Activated CD4-positive, CD25-positive, alpha-beta regulatory T cell treated with anti-CD3 and anti-CD28 coated beads, Interleukin-2, amount 50 U/mL, for 16 hours (primary cell): ENCODE results near the gene GSTP1.
"Not testable (repeated sequence)": the region's sequence is repeated elsewhere in the genome, so short reads cannot be mapped to it uniquely, and the experiment has no call there.

ENCODE experiments used
- DNase-seq: peaks from one replicate; pipeline ENCODE4 v3.0.0-alpha.2; 2020; ENCODE audit warnings: low read depth, low spot score

Gene GSTP1

DNA sequence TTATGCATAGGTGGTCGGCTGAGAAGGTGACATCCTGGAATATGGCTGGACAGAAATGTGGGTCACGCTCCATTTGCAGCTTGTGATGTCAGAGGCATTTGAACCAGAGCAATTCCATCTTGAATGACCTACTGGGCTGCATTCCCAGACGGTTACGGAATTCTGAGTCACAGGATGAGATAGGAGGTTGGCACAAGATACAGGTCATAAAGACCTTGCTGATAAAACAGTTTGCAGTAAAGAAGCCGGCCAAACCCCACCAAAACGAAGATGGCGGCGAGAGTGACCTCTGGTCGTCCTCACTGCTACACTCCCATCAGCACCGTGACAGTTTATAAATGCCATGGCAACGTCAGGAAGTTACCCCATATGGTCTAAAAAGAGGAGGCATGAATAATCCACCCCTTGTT, 19.9 kb upstream of the GSTP1 start:
- not testable (repeated sequence) for DNase-seq

DNA sequence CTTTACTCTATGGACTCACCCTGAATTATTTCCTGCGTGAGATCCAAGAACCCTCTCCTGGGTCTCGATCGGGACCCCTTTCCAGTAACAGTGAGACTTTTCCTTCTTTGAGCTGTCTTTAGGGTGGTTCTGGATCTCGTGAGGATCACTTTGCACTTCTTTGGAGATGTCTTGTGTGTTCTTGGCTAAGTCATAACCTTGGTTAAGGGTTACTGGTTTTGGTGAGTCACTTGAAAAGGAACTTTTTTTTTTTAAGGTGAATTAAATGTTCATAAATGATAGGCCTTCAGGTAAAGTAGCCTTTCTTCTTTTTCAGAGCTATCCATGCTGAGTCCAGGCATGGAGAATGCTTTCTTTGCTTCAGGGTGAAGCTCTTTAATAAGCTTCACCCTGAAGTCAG, 19.4 kb upstream of the GSTP1 start:
- no peak for DNase-seq

DNA sequence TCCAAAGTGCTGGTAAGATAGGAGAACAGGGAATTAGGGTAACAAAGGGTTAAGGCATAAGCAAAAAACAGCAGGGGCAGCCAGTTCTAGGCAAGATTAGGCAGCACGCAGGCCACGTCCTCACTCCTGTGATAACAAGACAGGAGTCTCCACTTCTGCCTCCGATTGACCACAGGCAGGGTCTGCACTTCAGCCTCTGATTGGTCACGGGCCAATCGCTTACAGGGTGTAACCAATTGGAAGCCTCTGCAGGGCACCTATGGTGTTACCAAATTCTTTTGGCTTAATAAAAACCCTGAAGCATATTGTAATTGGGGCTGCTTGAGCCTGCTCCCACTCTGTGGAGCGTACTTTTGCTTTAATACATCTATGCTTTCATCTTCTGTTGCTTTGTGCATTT, 12.2 kb upstream of the GSTP1 start:
- no peak for DNase-seq

DNA sequence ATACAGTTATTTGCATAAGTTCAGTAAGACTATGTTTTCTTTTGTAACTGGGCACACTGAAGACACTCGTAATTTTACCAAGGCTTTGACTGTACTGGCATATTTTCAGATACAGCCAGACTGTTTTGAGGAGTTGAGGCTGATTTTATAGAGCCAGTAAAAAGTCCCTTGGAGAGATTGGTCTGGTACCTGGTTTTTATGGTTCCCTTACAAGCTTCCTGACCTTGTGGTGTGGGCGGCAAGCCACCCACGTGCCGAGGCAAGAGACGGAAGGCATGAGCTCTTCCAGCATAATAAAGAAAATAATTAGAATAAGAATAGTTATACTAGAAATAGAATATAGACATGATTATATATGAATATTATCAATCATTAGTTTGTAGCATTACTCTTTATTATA, 11.3 kb upstream of the GSTP1 start:
- no peak for DNase-seq

DNA sequence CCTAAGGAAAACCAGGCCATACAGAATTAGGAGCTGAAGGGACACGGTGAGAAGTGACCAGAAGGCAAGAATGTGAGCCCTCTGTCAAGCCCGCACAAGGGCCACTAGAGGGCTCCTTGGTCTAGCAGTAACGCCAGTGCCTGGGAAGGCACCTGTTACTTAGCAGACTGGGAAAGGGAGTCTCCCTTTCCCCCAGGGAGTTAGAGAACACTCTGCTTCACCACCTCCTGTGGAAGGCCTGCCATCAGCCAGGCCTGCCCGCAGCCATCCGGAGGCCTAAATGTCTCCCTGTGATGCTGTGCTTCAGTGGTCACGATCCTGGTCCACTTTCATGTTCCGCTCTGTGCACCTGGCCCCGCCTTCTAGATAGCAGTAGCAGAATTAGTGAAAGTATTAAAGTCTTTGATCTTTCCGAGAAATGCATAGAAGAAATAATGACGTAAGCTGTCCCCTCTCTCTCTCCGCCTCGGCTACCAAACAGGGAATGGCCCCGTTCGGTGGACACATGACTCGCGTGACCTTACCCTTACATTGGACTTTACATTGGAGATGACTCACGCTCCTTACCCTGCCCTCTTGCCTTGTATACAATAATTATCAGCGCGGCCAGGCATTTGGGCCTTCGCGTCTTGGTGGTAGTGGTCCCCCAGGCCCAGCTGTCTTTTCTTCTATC, 10.7 kb upstream of the GSTP1 start:
- no peak for DNase-seq

DNA sequence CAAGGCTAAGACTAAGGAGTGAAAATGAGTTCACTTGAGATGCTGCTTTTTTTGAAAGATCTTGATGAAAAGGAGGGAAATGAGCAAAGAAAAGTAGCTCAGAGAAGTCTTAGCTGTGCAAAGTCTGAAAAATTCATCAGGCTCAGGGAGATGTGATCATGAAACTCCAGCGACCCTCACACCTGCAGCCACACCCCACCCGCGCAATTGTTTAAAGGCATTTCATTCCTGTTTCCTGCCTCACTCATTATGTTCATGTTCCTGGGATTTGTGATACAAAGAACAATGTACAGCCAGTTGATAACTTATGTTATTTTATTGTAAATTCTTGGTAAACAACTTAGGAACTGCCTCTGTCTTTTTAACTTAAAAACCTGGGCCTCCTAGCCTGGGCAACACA, 8.7 kb upstream of the GSTP1 start:
- DNase-seq: no peak

DNA sequence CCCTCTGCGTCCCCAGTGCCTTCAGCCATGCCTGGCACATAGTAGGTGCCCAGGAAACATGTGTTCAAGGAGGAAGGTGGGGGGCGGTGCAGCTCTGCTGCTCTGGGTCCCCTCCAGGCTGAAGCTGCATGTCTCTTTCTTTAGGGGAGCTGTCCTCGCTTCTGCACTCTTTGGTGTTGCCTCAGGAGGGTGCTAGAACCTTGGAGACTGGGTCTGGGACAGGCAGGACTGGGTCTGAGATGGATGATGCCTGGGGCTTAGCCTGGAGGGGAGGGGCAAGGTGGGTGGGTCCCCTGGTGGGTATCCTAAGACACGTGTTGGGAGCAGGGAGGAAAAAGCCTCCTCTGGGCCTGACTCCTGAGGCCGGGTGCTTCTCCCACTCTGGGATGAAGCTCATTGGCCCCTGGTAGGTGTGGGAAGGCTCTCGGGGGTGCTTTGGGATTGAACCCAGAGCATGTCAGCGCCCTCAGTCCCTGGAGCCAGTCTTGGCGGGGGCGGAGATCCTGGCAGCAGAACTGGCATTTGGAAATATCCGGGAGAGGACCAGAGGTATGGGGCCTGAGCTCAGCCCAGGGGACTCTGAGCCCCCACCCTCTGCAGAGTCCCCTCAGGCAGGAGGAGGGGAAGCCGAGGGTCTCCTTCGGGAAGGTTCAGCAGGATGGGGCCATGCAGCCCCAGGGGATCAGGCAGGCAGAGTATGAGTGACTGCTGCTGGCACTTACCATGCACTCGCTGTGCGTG, 6.7 kb upstream of the GSTP1 start:
- DNase-seq: no peak

DNA sequence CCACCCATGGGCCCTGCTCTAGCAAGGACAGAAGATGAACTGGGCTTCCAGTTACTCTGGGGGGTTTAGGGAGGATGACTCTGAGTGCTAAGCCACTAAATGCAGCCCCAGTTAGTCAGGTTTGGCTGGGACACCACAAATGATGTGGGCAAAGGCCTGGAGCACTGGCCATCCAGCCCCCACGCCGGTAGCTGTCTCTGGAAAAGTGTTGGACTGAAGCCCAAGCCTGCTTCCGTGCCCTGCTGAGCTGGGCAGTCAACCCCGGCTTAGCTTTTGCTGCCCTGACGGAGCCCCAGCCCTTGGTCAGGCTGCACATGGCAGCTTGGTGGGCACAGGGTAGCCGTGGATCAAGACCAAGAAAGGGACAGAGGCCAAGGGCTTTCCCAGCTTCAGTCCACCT, 5.7 kb upstream of the GSTP1 start:
- no peak for DNase-seq

DNA sequence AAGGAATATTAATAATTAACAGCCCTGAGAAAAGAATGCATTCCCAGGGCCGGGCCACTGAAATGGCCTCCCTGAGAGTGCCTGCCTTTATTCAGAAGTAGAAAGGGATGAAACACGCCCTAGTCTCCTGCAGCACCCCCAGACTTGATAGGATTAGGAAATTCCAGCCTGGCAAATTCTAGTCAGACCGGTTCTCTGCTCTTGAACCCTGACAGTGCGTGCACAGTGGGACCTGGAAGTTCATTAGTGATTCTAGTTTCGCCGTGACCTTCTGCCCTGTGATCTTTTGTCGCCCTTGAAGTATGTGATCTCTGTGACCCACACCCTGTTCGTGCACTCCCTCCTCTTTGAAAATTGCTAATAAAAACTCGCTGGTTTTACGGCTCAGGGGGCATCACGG, 2.1 kb upstream of the GSTP1 start:
- DNase-seq: no peak

DNA sequence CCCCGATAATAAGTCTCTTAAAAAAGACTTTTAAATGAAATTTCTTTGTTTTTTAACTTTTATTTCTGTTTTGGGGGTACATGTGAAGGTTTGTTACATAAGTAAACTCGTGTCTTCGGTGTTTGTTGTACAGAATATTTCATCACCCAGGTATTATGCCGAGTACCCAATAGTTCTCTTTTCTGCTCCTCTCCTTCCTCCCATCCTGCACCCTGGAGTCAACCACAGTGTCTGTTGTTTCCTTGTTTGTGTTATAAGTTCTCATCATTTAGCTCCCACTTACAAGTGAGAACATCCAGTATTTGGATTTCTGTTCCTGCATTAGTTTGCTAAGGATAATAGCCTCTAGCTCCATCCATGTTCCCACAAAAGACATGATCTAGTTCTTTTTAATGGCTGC, 1.6 kb upstream of the GSTP1 start:
- no peak for DNase-seq

DNA sequence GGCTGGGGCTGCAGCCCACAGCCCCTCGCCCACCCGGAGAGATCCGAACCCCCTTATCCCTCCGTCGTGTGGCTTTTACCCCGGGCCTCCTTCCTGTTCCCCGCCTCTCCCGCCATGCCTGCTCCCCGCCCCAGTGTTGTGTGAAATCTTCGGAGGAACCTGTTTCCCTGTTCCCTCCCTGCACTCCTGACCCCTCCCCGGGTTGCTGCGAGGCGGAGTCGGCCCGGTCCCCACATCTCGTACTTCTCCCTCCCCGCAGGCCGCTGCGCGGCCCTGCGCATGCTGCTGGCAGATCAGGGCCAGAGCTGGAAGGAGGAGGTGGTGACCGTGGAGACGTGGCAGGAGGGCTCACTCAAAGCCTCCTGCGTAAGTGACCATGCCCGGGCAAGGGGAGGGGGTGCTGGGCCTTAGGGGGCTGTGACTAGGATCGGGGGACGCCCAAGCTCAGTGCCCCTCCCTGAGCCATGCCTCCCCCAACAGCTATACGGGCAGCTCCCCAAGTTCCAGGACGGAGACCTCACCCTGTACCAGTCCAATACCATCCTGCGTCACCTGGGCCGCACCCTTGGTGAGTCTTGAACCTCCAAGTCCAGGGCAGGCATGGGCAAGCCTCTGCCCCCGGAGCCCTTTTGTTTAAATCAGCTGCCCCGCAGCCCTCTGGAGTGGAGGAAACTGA, 731 bp downstream of the GSTP1 start:
- DNase-seq: no peak

DNA sequence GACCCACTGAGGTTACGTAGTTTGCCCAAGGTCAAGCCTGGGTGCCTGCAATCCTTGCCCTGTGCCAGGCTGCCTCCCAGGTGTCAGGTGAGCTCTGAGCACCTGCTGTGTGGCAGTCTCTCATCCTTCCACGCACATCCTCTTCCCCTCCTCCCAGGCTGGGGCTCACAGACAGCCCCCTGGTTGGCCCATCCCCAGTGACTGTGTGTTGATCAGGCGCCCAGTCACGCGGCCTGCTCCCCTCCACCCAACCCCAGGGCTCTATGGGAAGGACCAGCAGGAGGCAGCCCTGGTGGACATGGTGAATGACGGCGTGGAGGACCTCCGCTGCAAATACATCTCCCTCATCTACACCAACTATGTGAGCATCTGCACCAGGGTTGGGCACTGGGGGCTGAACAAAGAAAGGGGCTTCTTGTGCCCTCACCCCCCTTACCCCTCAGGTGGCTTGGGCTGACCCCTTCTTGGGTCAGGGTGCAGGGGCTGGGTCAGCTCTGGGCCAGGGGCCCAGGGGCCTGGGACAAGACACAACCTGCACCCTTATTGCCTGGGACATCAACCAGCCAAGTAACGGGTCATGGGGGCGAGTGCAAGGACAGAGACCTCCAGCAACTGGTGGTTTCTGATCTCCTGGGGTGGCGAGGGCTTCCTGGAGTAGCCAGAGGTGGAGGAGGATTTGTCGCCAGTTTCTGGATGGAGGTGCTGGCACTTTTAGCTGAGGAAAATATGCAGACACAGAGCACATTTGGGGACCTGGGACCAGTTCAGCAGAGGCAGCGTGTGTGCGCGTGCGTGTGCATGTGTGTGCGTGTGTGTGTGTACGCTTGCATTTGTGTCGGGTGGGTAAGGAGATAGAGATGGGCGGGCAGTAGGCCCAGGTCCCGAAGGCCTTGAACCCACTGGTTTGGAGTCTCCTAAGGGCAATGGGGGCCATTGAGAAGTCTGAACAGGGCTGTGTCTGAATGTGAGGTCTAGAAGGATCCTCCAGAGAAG, 1.6 kb downstream of the GSTP1 start:
- no peak for DNase-seq

DNA sequence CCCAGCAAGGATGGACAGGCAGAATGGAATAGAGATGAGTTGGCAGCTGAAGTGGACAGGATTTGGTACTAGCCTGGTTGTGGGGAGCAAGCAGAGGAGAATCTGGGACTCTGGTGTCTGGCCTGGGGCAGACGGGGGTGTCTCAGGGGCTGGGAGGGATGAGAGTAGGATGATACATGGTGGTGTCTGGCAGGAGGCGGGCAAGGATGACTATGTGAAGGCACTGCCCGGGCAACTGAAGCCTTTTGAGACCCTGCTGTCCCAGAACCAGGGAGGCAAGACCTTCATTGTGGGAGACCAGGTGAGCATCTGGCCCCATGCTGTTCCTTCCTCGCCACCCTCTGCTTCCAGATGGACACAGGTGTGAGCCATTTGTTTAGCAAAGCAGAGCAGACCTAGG, 2.3 kb downstream of the GSTP1 start:
- no peak for DNase-seq

DNA sequence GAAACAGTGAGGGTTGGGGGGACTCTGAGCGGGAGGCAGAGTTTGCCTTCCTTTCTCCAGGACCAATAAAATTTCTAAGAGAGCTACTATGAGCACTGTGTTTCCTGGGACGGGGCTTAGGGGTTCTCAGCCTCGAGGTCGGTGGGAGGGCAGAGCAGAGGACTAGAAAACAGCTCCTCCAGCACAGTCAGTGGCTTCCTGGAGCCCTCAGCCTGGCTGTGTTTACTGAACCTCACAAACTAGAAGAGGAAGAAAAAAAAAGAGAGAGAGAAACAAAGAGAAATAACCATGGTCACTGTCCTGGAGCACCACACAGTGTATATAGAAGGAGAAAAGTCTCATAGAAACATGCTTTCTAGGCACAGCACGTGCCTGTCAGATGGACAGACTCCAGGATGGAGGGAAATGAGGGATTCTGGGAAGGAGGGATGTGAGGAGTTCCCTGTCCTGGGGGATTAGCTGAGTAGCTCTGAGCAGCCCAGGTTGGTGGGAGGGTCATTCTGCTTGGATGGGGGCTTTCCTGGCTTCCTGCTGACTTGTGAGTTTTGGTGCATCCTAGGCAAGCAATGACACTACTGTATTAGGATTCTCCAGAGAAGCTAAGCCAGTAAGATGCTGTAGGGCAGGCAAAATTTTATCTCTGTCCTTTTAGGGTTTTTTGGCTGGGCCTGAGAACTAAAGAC, 3.1 kb downstream of the GSTP1 start:
- DNase-seq: no peak

DNA sequence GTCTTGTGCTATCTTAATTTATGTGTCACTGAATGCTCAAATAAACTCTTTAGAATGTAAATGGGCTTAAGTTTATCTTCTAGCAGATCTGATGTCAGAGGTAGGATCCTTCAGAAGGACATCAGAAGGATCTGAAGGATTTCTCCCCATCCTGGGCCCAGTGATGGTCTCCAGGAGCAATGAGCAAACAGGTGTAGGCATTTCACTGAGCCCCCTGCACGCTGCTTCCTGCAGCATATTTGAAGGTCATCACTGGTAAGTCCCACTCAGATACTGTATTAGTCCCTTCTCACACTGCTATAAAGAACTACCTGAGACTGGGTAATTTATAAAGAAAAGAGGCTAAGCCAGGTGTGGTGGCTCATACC, 4.5 kb downstream of the GSTP1 start:
- no peak for DNase-seq

DNA sequence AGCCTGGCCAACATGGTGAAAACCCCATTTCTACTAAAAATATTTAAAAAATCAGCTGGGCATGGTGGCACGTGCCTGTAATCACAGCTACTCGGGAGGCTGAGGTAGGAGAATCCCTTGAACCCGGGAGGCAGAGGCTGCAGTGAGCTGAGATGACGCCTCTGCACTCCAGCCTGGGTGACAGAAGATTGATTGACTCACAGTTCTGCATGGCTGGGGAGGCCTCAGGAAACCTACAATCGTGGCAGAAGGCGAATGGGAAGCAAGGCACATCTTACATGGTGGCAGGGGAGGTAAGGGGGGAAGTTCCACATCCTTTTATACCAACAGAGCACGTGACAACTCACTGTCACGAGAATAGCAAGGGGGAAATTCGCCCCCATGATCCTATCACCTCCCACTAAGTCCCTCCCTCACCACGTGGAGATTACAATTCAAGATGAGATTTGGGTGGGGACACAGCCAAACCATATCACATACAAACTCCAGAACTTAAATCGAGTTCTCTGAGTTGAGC, 5.3 kb downstream of the GSTP1 start:
- not testable (repeated sequence) for DNase-seq

DNA sequence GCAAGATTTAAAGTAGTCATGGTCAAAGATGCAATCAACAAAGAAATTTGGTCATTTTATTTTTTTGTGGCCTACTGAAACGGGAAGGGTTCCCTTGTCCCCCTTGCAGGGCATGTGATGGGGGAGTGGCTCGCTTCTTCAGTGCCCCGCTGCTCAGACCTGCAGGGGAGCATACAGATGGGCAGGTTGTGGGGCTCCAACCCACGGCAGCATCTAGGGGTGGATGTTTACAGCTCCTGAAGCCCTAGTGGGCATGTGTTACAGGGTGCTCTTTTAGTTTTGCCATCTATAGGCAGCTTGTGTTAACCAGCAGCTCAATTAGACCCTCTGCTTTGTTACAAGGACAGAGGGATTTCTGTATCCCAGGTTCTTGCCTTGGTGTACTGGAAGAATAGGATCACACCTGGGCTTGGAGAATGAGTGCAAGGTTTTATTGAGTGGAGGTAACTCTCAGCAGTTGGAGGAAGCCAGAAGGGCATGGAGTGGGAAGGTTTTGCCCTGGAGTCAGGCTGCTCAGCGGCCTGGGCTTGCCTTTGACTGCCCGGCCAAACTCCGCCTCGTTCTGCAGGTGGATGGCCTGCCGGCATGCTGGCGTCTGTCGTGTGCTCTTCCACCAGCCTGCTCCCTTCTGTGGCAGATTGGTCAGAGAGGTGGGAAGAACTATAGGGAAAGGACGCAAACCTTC, 9.4 kb downstream of the GSTP1 start:
- DNase-seq: no peak

DNA sequence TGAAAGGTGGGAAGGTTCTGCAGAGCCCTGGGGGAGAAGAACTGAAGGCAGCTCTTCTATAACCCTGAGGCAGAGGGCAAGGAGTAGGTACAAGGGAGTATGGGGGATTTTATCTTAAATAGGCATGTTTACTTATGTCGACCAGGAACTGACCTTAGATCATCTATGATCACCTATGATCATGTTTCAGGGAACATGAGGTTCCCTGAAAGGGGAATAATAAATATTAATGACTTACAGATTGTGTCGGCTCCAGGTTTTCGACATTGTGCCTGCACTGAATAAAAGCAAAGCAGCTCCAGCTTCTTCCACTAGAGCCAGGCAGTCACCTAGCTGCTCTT, 9.9 kb downstream of the GSTP1 start:
- DNase-seq: no peak

DNA sequence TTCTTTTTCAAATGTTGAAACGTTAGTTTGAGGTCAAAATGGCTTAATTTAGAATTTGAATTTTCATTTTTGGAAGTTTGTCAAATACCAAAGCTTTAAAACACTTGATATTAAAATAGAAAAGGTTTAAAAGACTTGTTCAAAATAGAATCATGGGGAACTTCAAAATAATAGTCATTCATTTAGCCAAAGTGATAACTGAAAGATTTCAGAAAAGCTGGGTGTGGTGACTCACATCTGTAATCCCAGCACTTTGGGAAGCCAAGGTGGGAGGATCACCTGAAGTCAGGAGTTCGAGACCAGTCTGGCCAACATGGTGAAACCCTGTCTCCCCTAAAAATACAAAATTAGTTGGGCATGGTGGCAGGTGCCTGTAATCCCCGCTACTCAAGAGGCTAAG, 10.9 kb downstream of the GSTP1 start:
- no peak for DNase-seq

DNA sequence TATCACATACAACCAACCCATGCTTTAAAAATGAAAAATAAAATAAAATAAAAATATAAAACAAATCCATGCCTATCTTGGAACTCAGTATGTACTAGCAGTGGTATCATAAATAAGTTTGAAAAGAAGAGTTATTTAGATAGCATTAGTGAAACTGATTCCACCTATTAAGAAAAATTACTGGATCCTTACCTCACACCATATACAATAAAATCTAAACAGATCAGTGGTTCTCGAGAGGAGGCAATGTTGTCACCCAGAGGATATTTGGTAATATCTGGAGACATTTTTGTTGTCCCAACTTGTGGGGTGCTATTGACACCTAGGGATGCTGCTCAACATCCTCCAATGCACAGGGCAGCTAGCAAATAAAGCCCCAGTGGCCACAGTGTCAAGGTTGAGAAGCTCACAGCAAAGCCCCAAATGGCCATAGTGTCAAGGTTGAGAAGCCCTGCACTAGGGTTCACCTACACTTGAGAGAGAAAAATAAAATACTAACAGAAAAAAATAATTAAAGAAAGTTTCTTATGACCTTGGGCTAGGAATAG, 13.2 kb downstream of the GSTP1 start:
- DNase-seq: no peak
